HEK293T (cell line): ENCODE data around the gene PTPN7.

Experiments used
- ARNT ChIP-seq: fragments of 450-650 bp; IDR thresholded peaks from 2 replicates; pipeline ENCODE4 v1.6.1; 2017; ENCODE audit warnings: mild to moderate bottlenecking
- BHLHE40 ChIP-seq: fragments of 450-650 bp; IDR thresholded peaks from 2 replicates; pipeline ENCODE4 v1.6.1; 2016; ENCODE audit warnings: mild to moderate bottlenecking, moderate library complexity, borderline replicate concordance
- FOXA1 ChIP-seq: fragments of 450-650 bp; IDR thresholded peaks from 2 replicates; pipeline ENCODE4 v1.6.1; 2016; ENCODE audit warnings: mild to moderate bottlenecking
- FOXM1 ChIP-seq: fragments of 450-650 bp; IDR thresholded peaks from 2 replicates; pipeline ENCODE4 v1.6.1; 2017; ENCODE audit warnings: mild to moderate bottlenecking, borderline replicate concordance
- NFRKB ChIP-seq: fragments of 450-650 bp; IDR thresholded peaks from 2 replicates; pipeline ENCODE4 v1.6.1; 2016; ENCODE audit warnings: mild to moderate bottlenecking, moderate library complexity
- SUZ12 ChIP-seq: fragments of 450-650 bp; IDR thresholded peaks from 2 replicates; pipeline ENCODE4 v1.6.1; 2016; ENCODE audit warnings: mild to moderate bottlenecking
- TARDBP ChIP-seq: fragments of 450-650 bp; IDR thresholded peaks from 2 replicates; pipeline ENCODE4 v1.6.1; 2016
- TF ChIP-seq, protein P1 (sequence below): fragments of 450-650 bp; IDR thresholded peaks from 2 replicates; pipeline ENCODE4 v1.6.1; 2016

DNA sequence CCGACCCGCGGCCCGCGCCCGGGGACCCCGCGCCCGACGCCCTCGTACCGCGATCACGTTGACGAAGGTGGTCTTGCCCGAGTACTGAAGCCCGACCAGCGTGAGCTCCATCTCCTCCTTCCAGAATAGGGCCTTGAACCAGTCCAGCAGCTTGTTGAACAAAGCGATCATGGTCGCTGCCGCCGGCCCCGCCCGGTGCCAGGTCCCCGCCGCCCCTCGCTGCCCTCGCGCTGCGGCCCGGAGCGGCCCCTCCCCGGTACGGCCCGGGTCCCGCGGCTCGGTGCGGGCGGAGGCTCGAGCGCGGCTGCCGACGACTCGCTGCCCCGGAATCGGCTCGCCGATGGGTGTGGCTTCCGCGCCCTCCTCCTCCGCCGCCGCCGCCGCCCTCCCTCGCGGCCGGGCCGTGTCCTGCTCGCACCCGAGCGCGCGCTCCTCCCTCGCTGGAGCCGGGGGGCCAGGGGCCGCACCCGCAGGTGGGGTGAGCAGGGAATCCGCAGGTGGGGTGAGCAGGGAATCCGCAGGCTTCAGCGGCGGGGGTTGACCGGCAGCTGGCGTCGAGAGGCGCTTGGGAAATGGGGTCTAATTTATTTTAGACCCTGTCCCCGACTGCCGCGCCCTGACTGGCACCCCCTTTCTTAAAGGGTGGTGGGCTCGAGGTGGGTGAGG lies 15.9 kb downstream of the PTPN7 start, which contains the start of gene ARL8A:
- TF ChIP-seq FOXM1 (no peak), ARNT (no peak), FOXA1 (no peak), SUZ12 (no peak), NFRKB (no peak), TARDBP (no peak), BHLHE40 (no peak)
- TF ChIP-seq, protein P1, sequence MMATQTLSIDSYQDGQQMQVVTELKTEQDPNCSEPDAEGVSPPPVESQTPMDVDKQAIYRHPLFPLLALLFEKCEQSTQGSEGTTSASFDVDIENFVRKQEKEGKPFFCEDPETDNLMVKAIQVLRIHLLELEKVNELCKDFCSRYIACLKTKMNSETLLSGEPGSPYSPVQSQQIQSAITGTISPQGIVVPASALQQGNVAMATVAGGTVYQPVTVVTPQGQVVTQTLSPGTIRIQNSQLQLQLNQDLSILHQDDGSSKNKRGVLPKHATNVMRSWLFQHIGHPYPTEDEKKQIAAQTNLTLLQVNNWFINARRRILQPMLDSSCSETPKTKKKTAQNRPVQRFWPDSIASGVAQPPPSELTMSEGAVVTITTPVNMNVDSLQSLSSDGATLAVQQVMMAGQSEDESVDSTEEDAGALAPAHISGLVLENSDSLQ = no peak
